Liver (tissue), 9 donors: ENCODE results near the gene LRRN4CL. TPM values are rescaled to one million over a fixed set of nuclear protein-coding genes. Genes with fewer than 3 reads are reported as not detected.
"Not testable (repeated sequence)": the region's sequence is repeated elsewhere in the genome, so short reads cannot be mapped to it uniquely, and the experiment has no call there.

Experiments
- DNase-seq: peaks from one replicate; pipeline ENCODE4 v3.0.0-alpha.2; 2017; ENCODE audit warnings: low spot score
- H3K27ac ChIP-seq, 2 donors: one replicate each; pipeline ENCODE4 v1.7.0; 2013; ENCODE audit warnings: inconsistent platforms in 2 of 2, low read length in 2 of 2, control low read depth in 1 of 2, low read depth in 1 of 2, mild to moderate bottlenecking in 1 of 2
- H3K27me3 ChIP-seq, 4 donors: one replicate each; pipeline versions ENCODE4 v1.6.1 to v1.7.0; 2013; ENCODE audit warnings: low read length in 3 of 4, inconsistent platforms in 1 of 4, mild to moderate bottlenecking in 1 of 4, moderate library complexity in 1 of 4; ENCODE audit not compliant: control insufficient read depth in 4 of 4, insufficient read depth in 4 of 4
- H3K36me3 ChIP-seq, 4 donors: one replicate each; pipeline versions ENCODE4 v1.6.1 to v1.7.0; 2013; ENCODE audit warnings: low read length in 3 of 4, mild to moderate bottlenecking in 3 of 4, low read depth in 1 of 4, moderate library complexity in 1 of 4; ENCODE audit not compliant: control insufficient read depth in 4 of 4, insufficient read depth in 3 of 4
- H3K4me1 ChIP-seq, 4 donors: one replicate each; pipeline versions ENCODE4 v1.6.1 to v1.7.0; 2013; ENCODE audit warnings: low read length in 3 of 4, mild to moderate bottlenecking in 3 of 4, moderate library complexity in 1 of 4; ENCODE audit not compliant: control insufficient read depth in 4 of 4, insufficient read depth in 4 of 4
- H3K4me3 ChIP-seq, 3 donors: one replicate each; pipeline versions ENCODE4 v1.6.1 to v1.7.0; 2013; ENCODE audit warnings: low read length in 3 of 3, control low read depth in 1 of 3, low read depth in 1 of 3, mild to moderate bottlenecking in 1 of 3
- H3K9ac ChIP-seq, 2 donors: one replicate each; pipeline ENCODE4 v1.7.0; 2013; ENCODE audit warnings: low read length in 2 of 2, mild to moderate bottlenecking in 2 of 2, moderate library complexity in 2 of 2, control low read depth in 1 of 2, low read depth in 1 of 2
- H3K9me3 ChIP-seq, 4 donors: one replicate each; pipeline versions ENCODE4 v1.6.1 to v1.7.0; 2013; ENCODE audit warnings: low read length in 3 of 4; ENCODE audit not compliant: control insufficient read depth in 4 of 4
- FOXA1 ChIP-seq: IDR thresholded peaks from 2 replicates; pipeline ENCODE4 v1.6.1; 2016; ENCODE audit warnings: antibody characterized with exemption
- FOXA2 ChIP-seq: IDR thresholded peaks from 2 replicates; pipeline ENCODE4 v1.6.1; 2016; ENCODE audit warnings: antibody characterized with exemption
- GABPA ChIP-seq, 2 donors: IDR thresholded peaks in 1 of 2; conservative IDR thresholded peaks in 1 of 2; 2 replicates each; pipeline ENCODE4 v1.6.1; 2016; ENCODE audit warnings: antibody characterized with exemption in 2 of 2, mild to moderate bottlenecking in 1 of 2, moderate library complexity in 1 of 2
- HNF4G ChIP-seq: IDR thresholded peaks from 2 replicates; pipeline ENCODE4 v1.6.1; 2016; ENCODE audit warnings: antibody characterized with exemption
- JUND ChIP-seq, 2 donors: IDR thresholded peaks; 2 replicates each; pipeline ENCODE4 v1.6.1; 2016; ENCODE audit warnings: antibody characterized with exemption in 2 of 2
- NR2F2 ChIP-seq: IDR thresholded peaks from 2 replicates; pipeline ENCODE4 v1.6.1; 2016; ENCODE audit warnings: antibody characterized with exemption
- RAD21 ChIP-seq, 2 donors: IDR thresholded peaks; 2 replicates each; pipeline ENCODE4 v1.6.1; 2016; ENCODE audit warnings: antibody characterized with exemption in 2 of 2, mild to moderate bottlenecking in 2 of 2
- SP1 ChIP-seq: IDR thresholded peaks from 2 replicates; pipeline ENCODE4 v1.6.1; 2018; ENCODE audit warnings: antibody characterized with exemption, mild to moderate bottlenecking
- YY1 ChIP-seq: IDR thresholded peaks from 2 replicates; pipeline ENCODE4 v1.6.1; 2016; ENCODE audit warnings: antibody characterized with exemption, mild to moderate bottlenecking
- WGBS: extraction: QIAGEN DNeasy Blood & Tissue Kit; methylation state at CpG from one replicate; pipeline ENCODE4 v1.1.7; 2013; 5-methylcytosine and 5-hydroxymethylcytosine counted together
- polyA plus RNA-seq, 2 donors: library from polyadenylated mRNA; stranded (reverse) in 1 of 2; unstranded in 1 of 2; fragments of 200-250 nt in 1 of 2; fragments of >200 nt in 1 of 2; fragmentation: Nextera tagmentation in 1 of 2; extraction: Ambion mirVana in 1 of 2; gene quantifications; one replicate each; pipeline versions ENCODE4 v1.2.1 to v1.2.3, GENCODE V29; 2013 to 2015
- total RNA-seq, 2 donors: library from RNA; depleted of rRNA; stranded (reverse); fragments of >200 nt; gene quantifications; one replicate each; pipeline ENCODE4 v1.2.3, GENCODE V29; 2014
- TF ChIP-seq, protein P1 (sequence below): fragments of 150-350 bp; IDR thresholded peaks from 2 replicates; pipeline ENCODE4 v1.5.1; 2017; ENCODE audit warnings: improper control_type of control experiment, low read depth, low read length; ENCODE audit not compliant: missing input control
- TF ChIP-seq, protein P2 (sequence below): IDR thresholded peaks from 2 replicates; pipeline ENCODE4 v1.6.1; 2016; ENCODE audit warnings: antibody characterized with exemption
- donor health status: healthy.
- donor health status: healthy.
- donor health status: healthy.
- donor health status: healthy.
- donor health status: healthy.

Gene LRRN4CL
- total and polyA plus RNA-seq, 4 donors: 0.06 to 0.08 TPM; not detected in 2

DNA sequence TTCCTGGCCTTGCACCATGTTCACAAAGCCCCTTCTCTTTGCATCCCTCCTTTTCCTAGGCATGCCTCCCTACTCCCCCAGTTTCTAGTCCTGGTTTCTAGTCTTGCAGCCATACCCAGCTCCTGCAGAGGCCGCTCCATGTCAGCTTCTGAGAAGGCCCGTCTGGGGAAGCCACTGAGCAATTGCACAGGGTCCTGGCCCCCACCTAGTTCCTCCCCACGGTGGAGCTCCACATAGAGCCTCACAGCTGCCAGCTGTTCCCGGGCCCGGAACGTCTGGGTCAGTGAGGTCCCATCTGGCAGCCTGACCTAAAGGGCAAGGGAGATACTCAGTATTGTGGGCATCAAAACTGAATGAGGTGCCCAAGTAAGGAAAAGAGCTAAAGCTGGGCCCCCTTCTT, 12.6 kb downstream of the LRRN4CL start:
- Histone ChIP-seq H3K27ac (no peak overlapping the region), H3K9me3 (no peaks in the 10 kb centered on the region), H3K9ac (no peak overlapping the region), H3K36me3 (peaks cover 0 to 6% (median 3%) of the 10 kb centered on the region in 4 donors), H3K4me1 (peaks cover 7 to 50% (median 42%) of the 10 kb centered on the region in 4 donors), H3K27me3 (no peaks in the 10 kb centered on the region), H3K4me3 (no peak overlapping the region)
- 57% methylated on average over 6 of the region's 6 CpGs for WGBS
- TF ChIP-seq, protein P1, sequence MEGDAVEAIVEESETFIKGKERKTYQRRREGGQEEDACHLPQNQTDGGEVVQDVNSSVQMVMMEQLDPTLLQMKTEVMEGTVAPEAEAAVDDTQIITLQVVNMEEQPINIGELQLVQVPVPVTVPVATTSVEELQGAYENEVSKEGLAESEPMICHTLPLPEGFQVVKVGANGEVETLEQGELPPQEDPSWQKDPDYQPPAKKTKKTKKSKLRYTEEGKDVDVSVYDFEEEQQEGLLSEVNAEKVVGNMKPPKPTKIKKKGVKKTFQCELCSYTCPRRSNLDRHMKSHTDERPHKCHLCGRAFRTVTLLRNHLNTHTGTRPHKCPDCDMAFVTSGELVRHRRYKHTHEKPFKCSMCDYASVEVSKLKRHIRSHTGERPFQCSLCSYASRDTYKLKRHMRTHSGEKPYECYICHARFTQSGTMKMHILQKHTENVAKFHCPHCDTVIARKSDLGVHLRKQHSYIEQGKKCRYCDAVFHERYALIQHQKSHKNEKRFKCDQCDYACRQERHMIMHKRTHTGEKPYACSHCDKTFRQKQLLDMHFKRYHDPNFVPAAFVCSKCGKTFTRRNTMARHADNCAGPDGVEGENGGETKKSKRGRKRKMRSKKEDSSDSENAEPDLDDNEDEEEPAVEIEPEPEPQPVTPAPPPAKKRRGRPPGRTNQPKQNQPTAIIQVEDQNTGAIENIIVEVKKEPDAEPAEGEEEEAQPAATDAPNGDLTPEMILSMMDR: no peak
- TF ChIP-seq HNF4G (no peak), NR2F2 (no peak), RAD21 (IDR thresholded peaks at IDR 0.05) (no peak), YY1 (no peak), FOXA1 (no peak), FOXA2 (no peak), SP1 (no peak)
- no peak for DNase-seq

GRCh38 chr11:62675415-62675814, 13.9 kb downstream of the LRRN4CL start:
- H3K4me3 ChIP-seq, H3K27me3 ChIP-seq, DNase-seq, H3K27ac ChIP-seq, H3K36me3 ChIP-seq, H3K9me3 ChIP-seq, H3K9ac ChIP-seq: not testable (repeated sequence)
- 90% methylated on average over 10 of the region's 10 CpGs for WGBS
- peaks cover 10 to 58% (median 46%) of the 10 kb centered on the region in 4 donors for H3K4me1 ChIP-seq

- Histone ChIP-seq H3K9ac (no peak overlapping the region), H3K36me3 (peaks cover 0 to 6% (median 3%) of the 10 kb centered on the region in 4 donors), H3K27ac (no peak overlapping the region), H3K27me3 (no peaks in the 10 kb centered on the region), H3K4me1 (peaks cover 11 to 60% (median 49%) of the 10 kb centered on the region in 4 donors), H3K9me3 (no peaks in the 10 kb centered on the region), H3K4me3 (no peak overlapping the region)
- TF ChIP-seq GABPA (IDR thresholded peaks at IDR 0.05 in 1 of 2, conservative IDR thresholded peaks at IDR 0.05 in 1 of 2) (no peak), JUND (IDR thresholded peaks at IDR 0.05) (no peak), NR2F2 (no peak), FOXA1 (no peak)
- TF ChIP-seq, protein P2, sequence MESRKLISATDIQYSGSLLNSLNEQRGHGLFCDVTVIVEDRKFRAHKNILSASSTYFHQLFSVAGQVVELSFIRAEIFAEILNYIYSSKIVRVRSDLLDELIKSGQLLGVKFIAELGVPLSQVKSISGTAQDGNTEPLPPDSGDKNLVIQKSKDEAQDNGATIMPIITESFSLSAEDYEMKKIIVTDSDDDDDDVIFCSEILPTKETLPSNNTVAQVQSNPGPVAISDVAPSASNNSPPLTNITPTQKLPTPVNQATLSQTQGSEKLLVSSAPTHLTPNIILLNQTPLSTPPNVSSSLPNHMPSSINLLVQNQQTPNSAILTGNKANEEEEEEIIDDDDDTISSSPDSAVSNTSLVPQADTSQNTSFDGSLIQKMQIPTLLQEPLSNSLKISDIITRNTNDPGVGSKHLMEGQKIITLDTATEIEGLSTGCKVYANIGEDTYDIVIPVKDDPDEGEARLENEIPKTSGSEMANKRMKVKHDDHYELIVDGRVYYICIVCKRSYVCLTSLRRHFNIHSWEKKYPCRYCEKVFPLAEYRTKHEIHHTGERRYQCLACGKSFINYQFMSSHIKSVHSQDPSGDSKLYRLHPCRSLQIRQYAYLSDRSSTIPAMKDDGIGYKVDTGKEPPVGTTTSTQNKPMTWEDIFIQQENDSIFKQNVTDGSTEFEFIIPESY: no peak
- WGBS: 72% methylated on average over 2 of the region's 2 CpGs
- no peak for DNase-seq
Measured at GRCh38 chr11:62673196-62673525, 16.2 kb downstream of the LRRN4CL start.
